HG02970 (cell line): ENCODE results near the gene HTR3D.
"Not testable (repeated sequence)": the region's sequence is repeated elsewhere in the genome, so short reads cannot be mapped to it uniquely, and the experiment has no call there.

Experiments used
- ATAC-seq: cut with Tn5 transposase; IDR thresholded peaks from one replicate; pipeline ENCODE4 v1.9.1; 2021; ENCODE audit warnings: mild to moderate bottlenecking, moderate library complexity, moderate number of reproducible peaks; ENCODE audit not compliant: unreplicated experiment, low FRiP score

The HTR3D gene

GRCh38 chr3:184031187-184031792, at the start of gene HTR3D:
HTR3D (plus strand) TSS chr3:184031742; CDS start chr3:184031742, 0 bp downstream.
- ATAC-seq: no peak

DNA sequence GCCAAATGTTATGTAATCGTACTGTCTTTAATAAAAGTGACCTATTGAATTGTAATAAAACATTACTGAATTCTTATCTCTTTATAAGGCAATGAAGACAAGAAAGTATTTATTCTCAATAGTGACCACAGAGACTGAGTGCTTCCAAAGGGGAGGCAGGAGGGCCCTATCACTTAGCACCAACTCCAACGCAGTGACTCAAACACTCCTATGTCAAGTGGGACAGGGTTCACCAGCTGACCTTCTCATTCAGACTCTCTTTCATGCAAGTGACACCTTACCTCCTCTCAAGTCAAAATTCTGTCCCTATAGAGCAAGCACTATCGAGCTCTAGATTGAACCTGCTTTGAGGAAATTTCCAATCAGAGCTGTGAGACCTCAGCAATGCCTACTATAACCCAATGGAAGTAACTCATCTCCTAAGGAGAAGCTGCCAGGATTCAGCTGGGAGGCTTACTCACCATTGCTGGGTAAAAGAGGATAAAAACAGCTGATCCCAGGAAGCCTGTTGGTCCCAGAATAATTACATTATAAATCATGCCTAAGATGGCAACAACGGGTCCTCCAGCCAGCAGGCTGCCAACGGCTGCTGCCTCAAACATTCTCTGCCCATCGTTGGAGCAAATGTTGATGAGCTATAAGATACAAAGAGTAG, 49.4 kb upstream of the HTR3D start:
- ATAC-seq: no peak

DNA sequence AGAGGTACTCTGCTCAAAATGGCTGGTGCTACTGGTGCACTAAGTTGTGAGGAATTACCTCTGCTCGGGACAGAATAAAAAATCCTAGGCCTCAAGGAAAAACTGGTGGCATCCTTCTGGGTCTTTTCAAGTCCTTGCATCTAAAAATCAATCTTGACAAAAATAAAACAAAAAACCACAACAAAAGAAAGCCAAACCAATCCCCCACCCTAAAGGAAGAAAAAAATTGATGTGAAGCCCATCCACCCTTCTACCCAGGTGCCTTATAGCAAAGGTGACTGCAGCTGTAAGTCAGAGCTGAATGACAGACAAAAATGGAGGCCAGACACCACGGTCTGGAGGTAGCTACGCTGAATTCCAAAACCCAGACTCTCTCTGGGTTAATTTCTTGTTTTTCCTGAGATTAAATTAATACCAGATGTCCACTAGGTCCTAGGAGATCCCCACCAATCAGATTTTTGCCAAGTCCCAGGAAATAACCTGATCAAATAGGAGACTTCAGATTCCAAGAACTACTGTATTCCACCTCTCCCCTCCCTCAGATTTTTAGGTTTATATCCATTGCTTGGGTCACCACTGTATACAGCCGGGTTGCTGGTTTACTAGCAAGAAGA, 47.3 kb upstream of the HTR3D start:
- no peak for ATAC-seq

GRCh38 chr3:183984749-183985729, 46.5 kb upstream of the HTR3D start:
- no peak for ATAC-seq

DNA sequence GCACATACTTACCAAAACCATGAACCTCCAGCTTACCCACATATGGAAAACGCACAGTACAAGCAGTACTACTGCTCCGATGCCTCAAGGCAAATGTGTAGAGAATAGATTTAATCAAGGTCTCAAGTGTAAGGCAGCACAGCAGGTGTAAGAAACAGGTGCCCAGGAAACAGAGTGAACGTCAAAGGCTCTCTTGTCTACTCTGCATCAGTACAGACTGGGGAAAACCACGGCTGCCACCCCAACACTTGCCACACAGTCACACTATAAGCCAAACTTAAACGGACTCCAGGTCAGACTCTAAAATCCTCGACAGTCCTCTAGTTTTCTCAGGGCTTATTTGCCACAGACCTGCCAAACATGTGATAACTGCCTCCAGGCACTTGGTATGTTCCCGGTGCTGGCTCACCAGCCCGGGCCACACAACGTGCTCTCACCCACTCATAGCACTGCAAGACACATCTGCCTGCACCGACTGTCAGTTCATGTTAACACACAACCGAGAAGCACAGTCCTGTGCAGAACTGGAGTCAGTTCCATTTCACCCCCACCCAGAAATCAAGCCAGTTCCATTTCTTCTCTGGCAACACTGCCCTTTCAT, 44.4 kb upstream of the HTR3D start:
- ATAC-seq: no peak

DNA sequence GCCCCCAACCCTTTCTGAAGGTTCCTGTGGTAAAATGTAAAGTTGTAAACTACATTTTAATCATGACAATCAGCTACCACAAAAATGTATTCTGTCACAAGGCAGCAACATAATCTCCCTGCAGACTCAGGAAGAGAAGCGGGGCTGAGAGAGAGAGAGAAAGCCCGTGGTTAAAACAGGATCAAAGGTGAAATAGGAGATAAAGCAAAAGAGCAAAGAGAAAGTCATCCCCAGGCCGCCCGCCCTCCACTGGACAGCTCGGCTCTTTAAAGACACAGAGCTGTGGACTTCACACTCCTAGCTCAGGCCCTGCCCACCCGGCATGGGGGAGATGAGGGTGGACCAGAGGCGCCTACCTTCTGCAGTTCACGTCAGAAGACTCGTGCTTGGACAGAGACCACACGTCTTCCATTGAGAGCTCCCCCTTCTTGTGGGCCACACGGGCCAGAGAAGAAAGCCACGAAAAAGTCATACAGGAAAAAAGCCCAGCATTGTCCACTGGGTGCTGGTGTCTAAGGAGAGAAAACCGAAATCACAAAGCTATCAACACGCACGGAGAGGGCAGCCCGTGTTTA, 43.2 kb upstream of the HTR3D start:
- no peak for ATAC-seq

- ATAC-seq: no peak
Measured at GRCh38 chr3:183991403-183991802, 40.1 kb upstream of the HTR3D start.

GRCh38 chr3:184001761-184002160, 29.8 kb upstream of the HTR3D start:
- ATAC-seq: no peak

DNA sequence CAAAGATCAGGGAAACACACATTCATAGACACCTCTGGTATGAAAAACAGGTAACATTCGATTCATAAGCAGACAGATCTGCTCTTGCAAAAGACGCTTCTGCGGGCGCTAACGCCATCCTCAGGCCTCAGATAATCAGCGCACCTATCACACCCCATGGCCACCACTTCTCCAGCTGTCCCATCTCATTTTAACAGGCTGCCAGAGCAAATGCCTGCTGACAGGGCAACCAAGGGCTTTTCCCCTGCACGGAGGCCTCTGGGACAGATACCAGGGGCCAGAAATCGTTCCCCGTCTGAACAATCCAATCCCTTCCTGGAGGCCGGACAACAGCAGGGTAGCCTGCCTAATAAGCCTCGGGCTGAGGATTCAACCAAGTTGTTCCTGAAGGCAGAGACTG, 29.1 kb upstream of the HTR3D start:
- no peak for ATAC-seq

DNA sequence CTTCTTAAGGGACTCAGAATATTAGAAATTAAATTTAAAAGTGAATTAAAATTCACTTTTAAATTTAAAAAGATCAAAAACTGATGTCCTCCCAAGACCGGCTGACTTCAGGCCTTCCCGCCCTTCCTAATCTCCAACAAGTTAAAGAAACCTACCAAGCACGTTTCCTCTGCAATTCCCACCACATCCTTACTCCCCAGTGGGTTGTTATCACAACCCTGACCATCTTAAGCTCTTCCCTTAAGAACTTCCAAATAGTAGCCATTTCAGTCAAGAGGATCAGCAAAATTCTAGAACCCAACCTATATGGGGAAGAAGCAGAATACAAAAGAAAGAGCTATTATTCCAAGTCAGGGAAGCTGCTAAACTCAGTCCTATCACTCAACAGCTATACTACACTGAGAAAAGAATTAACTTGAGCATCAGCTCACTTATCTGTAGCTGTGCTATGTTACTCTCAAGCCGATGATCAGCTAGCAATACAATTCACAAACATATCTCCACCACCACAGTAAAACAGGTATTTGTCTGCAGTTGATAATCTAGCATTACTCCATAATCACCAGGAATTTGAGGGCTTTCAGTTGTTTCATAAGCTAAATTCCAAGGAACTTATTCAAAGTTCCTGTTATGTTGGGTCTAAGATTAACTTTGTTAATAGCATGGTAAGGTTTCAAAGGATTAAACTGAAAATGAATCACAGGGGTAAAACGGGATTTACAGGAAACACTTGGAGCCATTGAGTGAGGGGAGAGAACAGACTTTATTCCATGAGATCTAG, 28.2 kb upstream of the HTR3D start:
- ATAC-seq: no peak

DNA sequence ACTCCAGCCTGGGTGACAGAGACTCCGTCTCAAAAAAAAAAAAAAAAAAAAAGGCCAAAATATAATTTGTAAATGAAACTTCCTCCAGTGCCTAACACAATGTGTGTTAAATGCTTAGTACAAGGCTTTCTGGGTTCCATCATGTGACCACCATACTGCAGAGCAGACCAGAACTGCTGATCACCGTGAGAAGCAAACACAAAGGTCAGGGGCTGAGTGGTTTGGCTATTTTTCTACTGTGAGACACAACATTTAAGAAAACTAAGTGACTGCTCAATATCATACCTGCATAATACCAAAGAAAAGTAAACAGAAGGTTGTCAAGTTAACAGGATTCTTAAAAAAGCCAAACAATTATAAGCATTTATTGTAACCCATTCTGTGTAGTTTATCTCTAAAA, 27.1 kb upstream of the HTR3D start:
- ATAC-seq: no peak

DNA sequence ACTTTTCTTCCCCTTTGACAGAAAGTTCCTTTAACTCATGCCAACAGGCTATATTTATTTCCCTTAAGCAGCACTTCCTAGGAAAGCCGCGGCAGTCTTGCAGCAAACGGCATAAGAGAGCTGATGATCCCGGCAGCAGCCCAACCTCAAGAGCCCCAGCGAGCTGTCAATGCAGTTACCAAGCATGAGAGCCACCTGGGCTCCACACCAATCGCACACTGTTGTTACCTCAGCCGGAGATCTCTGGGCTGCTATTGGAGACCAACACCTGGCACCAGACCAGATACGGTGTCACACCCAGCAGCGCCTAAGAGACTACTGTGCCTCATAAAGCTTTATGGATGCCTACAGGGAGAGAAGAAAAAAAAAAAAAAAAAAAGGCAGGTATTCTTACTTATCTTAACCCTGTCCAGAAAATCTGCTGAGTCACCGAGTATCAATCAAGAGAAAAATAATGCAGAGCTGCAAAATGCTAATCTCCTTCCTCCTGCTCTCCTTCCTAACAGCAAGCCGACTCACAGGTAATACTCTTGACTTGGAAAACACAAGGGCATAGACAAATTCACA, 25.5 kb upstream of the HTR3D start:
- ATAC-seq: no peak

DNA sequence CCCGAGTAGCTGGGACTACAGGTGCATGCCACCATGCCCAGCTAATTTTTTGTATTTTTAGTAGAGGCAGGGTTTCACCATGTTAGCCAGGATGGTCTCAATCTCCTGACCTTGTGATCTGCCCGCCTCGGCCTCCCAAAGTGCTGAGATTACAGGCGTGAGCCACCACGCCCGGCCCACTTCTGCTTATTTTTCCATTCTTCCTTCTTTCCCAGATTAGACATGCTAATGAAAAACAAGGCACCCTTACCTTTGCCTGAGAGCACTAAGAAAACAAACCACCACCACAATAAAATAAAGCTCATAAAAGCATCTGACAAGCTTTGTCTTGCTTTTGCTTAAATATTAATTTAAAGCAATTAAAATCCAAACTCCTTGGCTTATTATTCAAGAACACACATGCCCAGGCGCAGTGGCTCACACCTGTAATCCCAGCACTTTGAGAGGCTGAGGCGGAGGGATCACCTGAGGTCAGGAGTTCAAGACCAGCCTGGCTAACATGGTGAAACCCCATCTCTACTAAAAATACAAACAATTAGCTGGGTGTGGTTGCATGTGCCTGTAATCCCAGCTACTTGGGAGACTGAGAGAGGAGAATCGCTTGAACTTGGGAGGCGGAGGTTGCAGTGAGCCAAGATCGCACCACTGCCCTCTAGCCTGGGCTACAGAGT, 24.3 kb upstream of the HTR3D start:
- not testable (repeated sequence) for ATAC-seq

GRCh38 chr3:184008161-184008560, 23.4 kb upstream of the HTR3D start:
- ATAC-seq: no peak

GRCh38 chr3:184011230-184011876, 20.2 kb upstream of the HTR3D start:
- ATAC-seq: no peak

DNA sequence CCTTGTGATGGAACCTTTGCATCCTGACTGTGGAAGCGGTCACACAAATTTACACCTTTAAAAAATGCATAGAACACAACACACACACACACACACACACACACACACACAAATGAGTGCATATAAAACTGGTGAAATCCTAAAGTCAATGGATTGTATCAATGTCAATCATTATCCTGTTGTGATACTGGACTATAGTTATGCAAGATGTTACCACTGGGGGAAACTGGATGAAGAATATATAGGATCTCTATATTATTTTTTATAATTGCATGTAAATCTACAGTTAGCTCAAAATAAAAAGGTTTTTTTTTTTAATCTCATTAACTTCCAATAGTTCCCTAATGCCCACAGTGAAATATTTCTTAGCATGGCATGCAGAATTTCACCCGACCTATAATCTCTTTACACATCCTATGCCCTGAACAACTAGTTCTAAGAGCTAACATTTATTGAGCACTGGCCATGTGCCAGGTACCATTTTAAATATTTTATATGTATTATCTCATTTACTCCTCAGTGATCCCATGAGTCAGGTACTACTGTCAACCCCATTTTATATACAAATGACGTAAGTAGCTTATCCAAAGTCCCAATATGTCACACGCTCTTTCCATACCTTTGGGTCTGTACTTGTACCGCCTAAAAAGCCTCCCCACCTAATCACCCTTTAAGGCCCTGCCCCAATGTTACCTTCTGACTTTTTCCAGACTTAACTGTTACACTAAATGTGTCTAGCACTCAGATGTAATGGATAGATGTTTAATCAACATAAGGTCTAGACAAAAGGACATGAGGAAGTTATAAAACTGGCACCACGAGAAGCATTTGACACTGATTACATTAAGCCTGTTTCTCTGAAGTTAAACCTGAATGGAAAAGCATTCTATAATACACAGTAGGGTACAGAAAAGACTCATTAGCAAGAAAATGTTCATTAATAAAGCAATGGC, 19.3 kb upstream of the HTR3D start:
- ATAC-seq: no peak
